ENCODE measurements around the gene ADI1. TPM values are rescaled to one million over a fixed set of nuclear protein-coding genes. Genes with fewer than 3 reads are reported as not detected.

The ADI1 gene
- polyA plus RNA-seq, 1 experiment, result 53.3 TPM

GRCh38 chr2:3557639-3558204 lies 38.4 kb upstream of the ADI1 start:
- CTCF ChIA-PET, result no interaction called here
- Histone ChIP-seq H3K4me3 (ENCODE audit: low read depth, low read length) (peak overlapping the region; percentile 96), H3K27me3 (ENCODE audit: control insufficient read depth, insufficient read depth, low read length) (no peaks in the 10 kb centered on the region), H3K36me3 (ENCODE audit: control insufficient read depth, insufficient read depth, low read length) (peaks cover 7% of the 10 kb centered on the region)
- TF ChIP-seq CTCF (IDR thresholded peaks at IDR 0.05; ENCODE audit: insufficient read depth, low read depth, low read length), result no peak
- no peak for DNase-seq (ENCODE audit: low read depth)
- POLR2A ChIA-PET, result interaction anchor here (0.6 to 1.0 kb wide), 2 partner anchors 17 to 18 kb away, joined by 4 to 9 read pairs; no protein-coding TSS in a partner anchor

- ChIA-PET CTCF (no interaction called here), POLR2A (no interaction called here)
- no peak overlapping the region for H3K4me3 ChIP-seq (ENCODE audit: low read depth, low read length)
- TF ChIP-seq CTCF (IDR thresholded peaks at IDR 0.05; ENCODE audit: insufficient read depth, low read depth, low read length), result no peak
- DNase-seq (ENCODE audit: low read depth), result no peak
- no peaks in the 10 kb centered on the region for H3K27me3 ChIP-seq (ENCODE audit: control insufficient read depth, insufficient read depth, low read length)
- H3K36me3 ChIP-seq (ENCODE audit: control insufficient read depth, insufficient read depth, low read length), result peaks cover 24% of the 10 kb centered on the region
Measured at GRCh38 chr2:3553946-3554345, 34.6 kb upstream of the ADI1 start.

- H3K36me3 ChIP-seq (ENCODE audit: control insufficient read depth, insufficient read depth, low read length), result peaks cover 37% of the 10 kb centered on the region
- H3K27me3 ChIP-seq (ENCODE audit: control insufficient read depth, insufficient read depth, low read length), result no peaks in the 10 kb centered on the region
- no peak for DNase-seq (ENCODE audit: low read depth)
- TF ChIP-seq CTCF (IDR thresholded peaks at IDR 0.05; ENCODE audit: insufficient read depth, low read depth, low read length), result no peak
- POLR2A ChIA-PET, result no interaction called here
- CTCF ChIA-PET, result no interaction called here
- no peak overlapping the region for H3K4me3 ChIP-seq (ENCODE audit: low read depth, low read length)
Measured at GRCh38 chr2:3547915-3548314, 28.6 kb upstream of the ADI1 start.

GRCh38 chr2:3545788-3546478 lies 26.6 kb upstream of the ADI1 start:
- DNase-seq (ENCODE audit: low read depth), result no peak
- ChIA-PET POLR2A (no interaction called here), CTCF (interaction anchor here (1.2 kb wide), 1 partner anchor 9 kb away, joined by 3 read pairs; no protein-coding TSS in a partner anchor)

More at GRCh38 chr2:3545788-3546478, 26.6 kb upstream of the ADI1 start:
- H3K4me3 ChIP-seq (ENCODE audit: low read depth, low read length), result no peak overlapping the region
- H3K36me3 ChIP-seq (ENCODE audit: control insufficient read depth, insufficient read depth, low read length), result peaks cover 34% of the 10 kb centered on the region
- no peaks in the 10 kb centered on the region for H3K27me3 ChIP-seq (ENCODE audit: control insufficient read depth, insufficient read depth, low read length)
- no peak for TF ChIP-seq CTCF (IDR thresholded peaks at IDR 0.05; ENCODE audit: insufficient read depth, low read depth, low read length)

Data from BJ (cell line).